Measurements from ENCODE around the gene CPLX1. TPM values are rescaled to one million over a fixed set of nuclear protein-coding genes. Genes with fewer than 3 reads are reported as not detected.

CPLX1 gene
- 1 to 10 TPM; 2.5 to 2.6 TPM for total RNA-seq

DNA sequence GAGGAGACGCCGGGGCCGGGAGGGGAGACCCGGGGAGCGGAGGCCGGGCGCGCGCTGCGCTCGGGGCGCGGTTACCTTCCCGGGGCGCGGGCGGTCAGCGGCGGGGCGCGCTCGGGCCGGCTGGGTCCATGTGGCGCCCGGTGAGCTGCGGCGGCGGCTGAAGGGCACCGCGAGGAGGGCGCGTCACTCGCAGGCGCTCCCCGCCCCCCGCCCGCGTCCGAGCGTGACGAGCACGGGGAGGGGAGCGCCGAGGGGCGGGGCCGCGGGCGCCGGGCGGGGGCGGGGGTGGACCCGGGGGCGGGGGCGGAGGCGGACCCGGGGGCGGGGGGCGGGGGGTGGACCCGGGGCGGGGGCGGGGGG, at the start of gene CPLX1:
CPLX1 (minus strand) TSS at position 159 of the 360 bp plus-strand sequence. CDS start 1,607 bp downstream, outside the sequence.

Other genes with a start within 250 kb of the CPLX1 start
- not detected for gene TMEM271, start 249.8 kb downstream of the CPLX1 start, total RNA-seq
- 10 to 100 TPM; 19.2 to 19.3 TPM for gene PDE6B, start 200.6 kb downstream of the CPLX1 start, total RNA-seq
- gene ATP5ME, start 151.9 kb downstream of the CPLX1 start, total RNA-seq = 100 to 1,000 TPM; 221 to 227 TPM
- 10 to 100 TPM; 19.3 to 21.4 TPM for gene MYL5, start 151.6 kb downstream of the CPLX1 start, total RNA-seq
- under 1 TPM; 0.30 to 0.31 TPM for gene SLC49A3, start 137.0 kb downstream of the CPLX1 start, total RNA-seq
- gene PCGF3, start 120.3 kb downstream of the CPLX1 start, total RNA-seq = 10 to 100 TPM; 54.1 to 54.9 TPM
- gene GAK, start 106.2 kb upstream of the CPLX1 start, total RNA-seq = 100 to 1,000 TPM; 131 to 141 TPM
- gene TMEM175, start 106.3 kb upstream of the CPLX1 start, total RNA-seq = 10 to 100 TPM; 33.5 to 36.1 TPM
- 10 to 100 TPM; 16.8 to 18.5 TPM for gene DGKQ, start 147.4 kb upstream of the CPLX1 start, total RNA-seq
- 10 to 100 TPM; 38.7 to 42.6 TPM for gene IDUA, start 160.9 kb upstream of the CPLX1 start, total RNA-seq
- under 1 TPM in 1 of 2 experiments, not detected in 1; 0.18 TPM for gene SLC26A1, start 167.3 kb upstream of the CPLX1 start, total RNA-seq
- gene FGFRL1, start 185.5 kb upstream of the CPLX1 start, total RNA-seq = 1 to 10 TPM; 8.3 TPM